Stimulated activated CD4-positive, alpha-beta T cell treated with anti-CD3 and anti-CD28 coated beads, TNF-alpha, amount 100 ng/mL, for 24 hours (primary cell): Measurements from ENCODE around the gene KRT222.
A peak's percentile ranks its signal among the peaks of the same experiment; 100 is the strongest.

Experiments
- DNase-seq, 3 experiments: peaks; one replicate each; pipeline ENCODE4 v3.0.0-alpha.2; 2020; ENCODE audit warnings: low read depth in 3 of 3

KRT222 gene

GRCh38 chr17:40615068-40615840 is 49.7 kb downstream of the KRT222 start:
- no peak for DNase-seq

GRCh38 chr17:40614431-40615067 is 50.4 kb downstream of the KRT222 start:
- DNase-seq: no peak

- DNase-seq: no peak
Observed at GRCh38 chr17:40613467-40614154, 51.4 kb downstream of the KRT222 start.

- DNase-seq: peak in 1 of 3 experiments; percentile 67
Observed at GRCh38 chr17:40612599-40613244, 52.3 kb downstream of the KRT222 start.

GRCh38 chr17:40611840-40612474 is 53.0 kb downstream of the KRT222 start:
- no peak for DNase-seq

GRCh38 chr17:40610359-40610758 is 54.6 kb downstream of the KRT222 start:
- DNase-seq: no peak

- DNase-seq: no peak
Observed at GRCh38 chr17:40608061-40608581, 56.9 kb downstream of the KRT222 start.

- no peak for DNase-seq
Observed at GRCh38 chr17:40607641-40608040, 57.3 kb downstream of the KRT222 start.

GRCh38 chr17:40606548-40607353 is 58.2 kb downstream of the KRT222 start:
- no peak for DNase-seq

GRCh38 chr17:40605306-40605705 is 59.7 kb downstream of the KRT222 start:
- DNase-seq: peak in 2 of 3 experiments; percentile 65 to 67
